Measurements from ENCODE around the gene NXN.
"Not testable (repeated sequence)": the region's sequence is repeated elsewhere in the genome, so short reads cannot be mapped to it uniquely, and the experiment has no call there.

The NXN gene

GRCh38 chr17:887551-888209, 91.9 kb downstream of the NXN start:
- DNase-seq (ENCODE audit: low spot score), result no peak

GRCh38 chr17:885971-886571, 93.5 kb downstream of the NXN start:
- DNase-seq (ENCODE audit: low spot score), result no peak

- DNase-seq (ENCODE audit: low spot score), result no peak
Observed at GRCh38 chr17:883586-883962, 96.0 kb downstream of the NXN start.

- no peak for DNase-seq (ENCODE audit: low spot score)
Observed at GRCh38 chr17:882827-883585, 96.6 kb downstream of the NXN start.

GRCh38 chr17:881778-882177, 97.8 kb downstream of the NXN start:
- no peak for DNase-seq (ENCODE audit: low spot score)

GRCh38 chr17:880443-881269, 98.9 kb downstream of the NXN start:
- no peak for DNase-seq (ENCODE audit: low spot score)

GRCh38 chr17:879546-880442, 99.8 kb downstream of the NXN start:
- DNase-seq (ENCODE audit: low spot score), result peak; percentile 68

GRCh38 chr17:877630-878029, 101.9 kb downstream of the NXN start:
- no peak for DNase-seq (ENCODE audit: low spot score)

GRCh38 chr17:876272-876671, 103.3 kb downstream of the NXN start:
- DNase-seq (ENCODE audit: low spot score), result no peak

- not testable (repeated sequence) for DNase-seq (ENCODE audit: low spot score)
Observed at GRCh38 chr17:874590-874989, 105.0 kb downstream of the NXN start.

- no peak for DNase-seq (ENCODE audit: low spot score)
Observed at GRCh38 chr17:872855-873254, 106.7 kb downstream of the NXN start.

- no peak for DNase-seq (ENCODE audit: low spot score)
Observed at GRCh38 chr17:871751-872519, 107.6 kb downstream of the NXN start.

- DNase-seq (ENCODE audit: low spot score), result no peak
Observed at GRCh38 chr17:869567-870525, 109.7 kb downstream of the NXN start.

GRCh38 chr17:869086-869485, 110.5 kb downstream of the NXN start:
- DNase-seq (ENCODE audit: low spot score), result no peak

GRCh38 chr17:867896-868489, 111.6 kb downstream of the NXN start:
- no peak for DNase-seq (ENCODE audit: low spot score)

GRCh38 chr17:867238-867637, 112.3 kb downstream of the NXN start:
- DNase-seq (ENCODE audit: low spot score), result not testable (repeated sequence)

- DNase-seq (ENCODE audit: low spot score), result no peak
Observed at GRCh38 chr17:866568-867103, 112.9 kb downstream of the NXN start.

GRCh38 chr17:864315-864714, 115.3 kb downstream of the NXN start:
- DNase-seq (ENCODE audit: low spot score), result no peak

GRCh38 chr17:863880-864279, 115.7 kb downstream of the NXN start:
- no peak for DNase-seq (ENCODE audit: low spot score)
